HG03175 (cell line): ENCODE measurements around the gene HEXA.

Experiments
- ATAC-seq: cut with Tn5 transposase; IDR thresholded peaks from one replicate; pipeline ENCODE4 v1.9.1; 2021; ENCODE audit warnings: mild to moderate bottlenecking, moderate library complexity; ENCODE audit not compliant: unreplicated experiment

Gene HEXA

DNA sequence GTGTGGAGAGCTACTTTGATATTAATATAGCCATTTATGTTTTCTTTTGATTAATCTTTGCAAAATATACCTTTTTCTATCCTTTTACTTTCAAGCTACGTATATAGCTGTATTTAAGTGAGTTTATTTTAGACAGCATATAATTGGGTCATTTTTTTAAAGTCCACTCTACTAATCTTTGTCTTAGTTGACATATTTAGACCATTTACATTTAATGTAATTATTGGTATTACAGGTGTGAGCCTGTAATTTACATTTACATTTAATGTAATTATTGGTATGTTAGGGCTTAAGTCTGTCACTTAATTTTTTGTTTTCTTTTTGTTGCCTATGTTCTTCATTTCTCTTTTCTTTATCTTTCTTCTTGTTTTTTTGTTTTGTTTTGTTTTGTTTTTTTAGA lies 52.1 kb downstream of the HEXA start:
- no peak for ATAC-seq

DNA sequence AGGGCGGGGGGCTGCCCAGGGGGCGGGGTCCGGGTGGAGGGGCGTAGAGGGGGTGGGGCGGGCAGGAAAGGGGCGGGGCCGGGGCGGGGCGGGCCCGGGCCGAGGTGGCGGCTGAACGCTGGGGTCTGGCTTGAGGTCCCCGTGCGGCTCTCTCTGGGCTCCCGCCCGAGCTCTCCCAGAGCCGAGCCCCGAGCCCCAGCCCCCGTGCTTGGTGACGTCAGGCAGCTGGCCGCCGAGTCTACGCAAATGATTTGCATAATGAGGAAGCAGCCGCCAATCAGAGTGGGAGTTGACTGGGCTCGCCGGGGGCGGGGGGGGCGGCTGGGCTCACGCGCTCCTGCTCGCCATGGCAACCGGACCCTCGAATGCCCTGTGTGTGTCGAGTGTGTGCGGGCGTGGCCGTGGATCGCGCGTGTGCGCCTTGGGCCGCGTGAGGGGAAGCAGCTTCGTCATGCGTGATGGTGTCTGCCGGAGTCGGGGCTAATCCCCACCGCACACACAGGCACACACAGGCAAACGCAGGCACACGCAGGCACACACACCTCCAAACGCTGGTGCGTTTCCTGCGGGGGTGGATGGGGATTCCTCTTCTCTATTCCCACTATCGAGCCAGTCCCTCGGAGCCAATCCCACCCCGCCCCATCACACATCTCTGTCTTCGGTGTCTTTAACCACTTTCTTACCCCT lies 55.7 kb downstream of the HEXA start, which contains the start of gene CELF6:
Gene CELF6 (minus strand): TSS at position 173 of the 687 bp plus-strand sequence. CDS start 283 bp downstream, outside the sequence.
- ATAC-seq: peak; percentile 75

DNA sequence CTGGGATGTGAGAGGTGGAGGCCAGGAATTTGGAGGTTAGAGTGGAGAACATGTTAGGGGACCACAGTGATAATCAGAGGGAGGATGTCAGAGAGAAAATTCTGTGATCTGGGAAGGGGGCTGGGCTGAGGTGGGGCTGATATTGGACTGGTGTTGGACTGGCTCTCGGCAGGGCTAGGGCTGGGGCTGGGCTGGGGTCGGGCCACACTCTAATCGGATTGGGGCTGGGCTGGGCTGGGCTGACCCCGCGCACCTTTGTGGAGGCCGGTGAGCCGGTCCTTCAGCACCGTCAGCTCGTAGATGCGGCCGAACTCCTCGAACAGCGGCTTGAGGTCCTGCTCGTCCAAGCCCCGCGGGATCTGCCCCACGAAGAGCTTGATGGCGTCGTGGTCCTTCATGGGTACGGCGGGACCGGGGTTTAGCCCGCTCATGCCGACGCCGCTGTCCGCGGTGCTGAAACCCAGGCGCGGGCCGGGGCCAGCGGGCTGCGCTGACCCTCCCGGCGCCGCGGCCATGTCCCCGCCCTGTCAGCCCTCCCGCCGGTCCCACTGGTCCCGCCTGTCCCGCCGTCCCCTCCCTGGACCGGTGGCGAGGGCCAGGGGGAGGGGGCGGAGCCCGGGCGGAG lies 56.3 kb downstream of the HEXA start:
- ATAC-seq: peak; percentile 13

DNA sequence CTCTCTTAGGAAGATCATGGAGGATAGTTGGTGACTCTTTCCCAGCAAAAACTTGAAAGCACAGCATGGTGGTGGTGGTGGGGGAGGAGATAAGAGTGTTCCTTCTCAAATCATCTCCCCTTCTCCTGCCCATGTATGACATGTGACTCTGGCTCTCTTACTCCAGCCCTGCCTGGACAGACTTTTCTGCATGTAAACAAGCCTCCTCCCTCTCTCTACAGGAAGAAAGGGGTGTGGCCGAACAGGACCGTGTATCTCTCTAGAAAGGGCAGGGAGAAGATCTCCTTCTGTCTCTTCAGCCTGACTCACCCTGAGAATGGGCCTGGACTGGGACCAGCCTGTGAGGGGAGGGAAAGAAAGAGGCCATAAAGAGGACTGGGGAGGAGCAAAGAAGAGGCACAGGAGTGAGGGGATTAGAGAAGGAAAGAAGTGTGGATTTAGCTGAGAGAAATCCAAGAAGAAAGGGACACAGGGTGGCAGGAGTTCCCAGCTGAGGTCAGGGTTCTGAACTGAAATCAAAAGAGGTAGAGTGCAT lies 57.3 kb downstream of the HEXA start:
- no peak for ATAC-seq

DNA sequence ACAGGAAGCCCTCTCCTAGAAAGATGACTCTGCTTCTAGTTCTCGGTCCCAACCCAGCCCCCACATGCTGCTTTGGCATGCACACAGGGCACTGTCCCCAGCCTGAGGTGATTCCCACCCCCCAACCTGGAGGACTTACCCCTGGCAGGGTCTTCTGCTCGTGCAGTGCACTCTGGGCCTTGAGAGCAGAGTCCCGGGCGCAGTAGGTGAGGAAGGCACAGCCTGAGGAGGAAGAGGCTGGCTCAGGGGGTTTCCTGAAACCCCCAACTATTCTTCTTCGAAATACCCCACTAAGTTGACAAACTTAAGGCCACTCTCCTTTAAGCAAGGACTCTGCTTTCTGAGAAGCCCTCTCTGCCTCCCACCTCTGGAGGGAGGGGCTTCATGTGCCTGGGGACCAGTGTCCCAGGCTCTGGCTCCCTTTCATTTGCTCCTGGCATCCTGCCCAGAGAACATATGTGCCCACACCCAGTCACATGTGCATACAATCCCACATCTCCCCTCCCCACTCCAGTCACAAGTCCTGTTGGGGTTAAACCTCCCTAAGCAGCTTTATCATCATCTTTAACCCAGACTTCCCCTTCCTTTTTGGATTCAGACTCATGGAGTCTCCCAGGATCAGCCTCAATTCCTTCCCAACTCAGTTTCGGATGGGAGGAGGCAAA lies 60.0 kb downstream of the HEXA start:
- ATAC-seq: no peak

DNA sequence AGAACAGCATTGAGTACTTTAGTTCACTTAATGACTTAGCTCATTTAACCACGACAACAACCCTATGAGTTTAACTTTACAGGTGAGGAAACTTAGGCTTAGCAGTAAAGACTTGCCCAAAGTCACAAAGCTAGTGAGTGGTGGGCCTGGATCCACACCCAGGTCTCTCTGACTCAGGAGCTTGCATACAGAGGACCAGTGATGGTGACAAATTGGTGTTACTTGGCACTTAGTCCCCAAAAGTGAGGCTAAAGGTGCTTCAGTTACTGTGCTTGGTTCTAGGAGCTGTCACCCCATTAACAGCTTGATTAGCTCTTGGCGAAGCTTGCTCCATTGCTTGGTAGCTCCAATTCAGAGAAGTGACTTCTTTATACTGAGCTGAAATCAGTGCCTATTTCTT lies 61.9 kb downstream of the HEXA start:
- no peak for ATAC-seq

DNA sequence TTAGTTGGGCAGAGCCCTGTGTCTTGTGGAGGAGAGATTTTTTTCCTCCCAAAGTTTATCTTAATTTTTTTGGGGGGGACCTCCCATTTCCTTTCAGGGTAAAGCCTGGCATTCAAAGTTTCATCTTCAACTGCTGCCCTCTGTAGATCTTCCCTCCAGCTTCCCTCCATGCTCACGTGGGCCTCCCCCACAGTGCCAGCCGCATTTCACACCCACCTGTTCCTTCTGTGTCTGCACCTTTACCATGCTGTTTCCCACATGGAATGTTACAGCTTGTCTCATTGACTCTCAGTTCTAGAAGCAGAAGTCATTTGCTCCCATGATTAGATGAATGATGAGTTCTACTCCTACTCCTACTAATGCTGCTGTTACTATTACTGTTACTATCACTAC lies 62.4 kb downstream of the HEXA start:
- ATAC-seq: no peak

DNA sequence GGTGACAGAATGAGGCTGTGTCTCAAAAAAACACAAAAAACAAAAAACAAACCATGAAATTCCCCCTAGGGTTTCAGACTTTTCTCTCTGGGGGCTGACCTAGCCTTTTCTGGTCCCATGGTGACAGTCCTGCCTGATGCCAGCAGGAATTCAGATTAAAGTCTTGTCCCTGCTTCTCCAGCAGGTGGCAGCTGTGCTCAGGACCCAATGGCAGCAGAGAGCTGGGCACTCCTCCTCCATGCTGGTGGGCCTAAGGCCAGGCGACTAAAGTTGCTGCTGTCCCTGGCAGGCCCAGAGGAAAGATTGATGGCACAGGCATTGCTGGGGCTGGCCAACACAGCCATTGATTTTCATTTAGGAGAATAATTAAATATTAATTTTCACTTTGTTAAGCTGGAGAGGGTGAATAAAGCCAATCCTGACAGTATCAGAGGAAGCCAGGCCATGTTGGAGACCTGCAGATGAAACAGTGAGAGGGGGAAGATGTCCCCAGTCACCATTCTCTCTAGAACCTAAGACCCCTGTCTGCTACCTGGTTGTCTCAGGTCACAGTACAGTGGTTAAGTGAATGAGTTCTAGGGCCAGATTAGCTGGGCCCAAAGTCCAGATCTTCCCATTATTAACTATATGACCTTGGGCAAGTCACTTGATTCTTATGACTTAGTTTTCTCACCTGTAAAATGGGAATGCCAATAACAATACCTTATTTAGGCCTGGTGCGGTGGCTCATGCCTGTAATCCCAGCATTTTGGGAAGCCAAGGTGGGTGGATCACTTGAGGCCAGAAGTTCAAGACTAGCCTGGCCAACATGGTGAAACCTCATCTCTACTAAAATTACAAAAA lies 63.0 kb downstream of the HEXA start:
- peak; percentile 79 for ATAC-seq

DNA sequence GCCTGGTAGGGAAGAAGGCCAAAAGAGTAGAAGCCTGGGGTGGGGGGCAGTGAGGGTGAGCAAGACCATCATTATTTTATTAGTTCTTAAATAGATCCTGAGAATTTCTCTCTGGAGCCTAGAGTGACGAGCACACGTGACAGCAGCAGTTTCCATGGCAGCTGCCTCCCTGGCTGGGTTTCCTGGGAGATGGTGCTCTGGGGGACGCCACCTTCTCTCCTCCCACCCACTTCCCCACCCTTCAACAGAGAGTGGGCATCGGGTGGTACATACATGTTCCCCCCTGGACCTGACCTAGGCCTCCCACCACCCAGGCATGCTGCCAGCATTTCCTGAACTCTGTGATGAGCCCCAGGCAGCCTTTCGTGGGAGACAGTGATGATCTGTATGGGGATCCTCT lies 68.8 kb downstream of the HEXA start:
- ATAC-seq: no peak

DNA sequence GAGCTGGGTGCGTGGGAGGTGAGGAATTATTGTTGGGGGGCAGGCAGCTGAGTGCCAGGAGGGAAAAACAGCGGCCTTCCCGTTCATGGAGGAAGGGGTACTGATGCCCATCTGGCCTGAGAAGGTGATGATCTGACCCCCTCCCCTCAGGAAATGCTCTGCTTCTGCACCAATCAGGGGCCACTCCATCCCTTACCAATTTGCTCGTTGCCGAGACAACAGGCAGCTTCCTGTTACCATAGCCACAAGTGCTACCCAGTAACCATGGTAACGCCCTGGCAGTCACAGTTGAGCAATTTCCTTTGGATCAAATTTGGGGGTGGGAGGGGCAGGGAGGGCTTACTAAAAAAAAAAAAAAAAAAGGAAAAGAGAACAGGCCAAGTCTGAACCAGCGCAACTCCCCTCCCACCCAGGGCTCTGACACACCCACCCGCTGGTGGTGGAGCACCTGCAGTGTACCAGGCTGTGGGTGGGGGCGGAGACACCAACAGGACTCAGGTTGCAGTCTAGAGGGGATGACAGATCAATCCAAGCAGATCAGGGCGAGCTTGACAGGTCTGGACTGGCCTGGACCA lies 69.5 kb downstream of the HEXA start:
- no peak for ATAC-seq

DNA sequence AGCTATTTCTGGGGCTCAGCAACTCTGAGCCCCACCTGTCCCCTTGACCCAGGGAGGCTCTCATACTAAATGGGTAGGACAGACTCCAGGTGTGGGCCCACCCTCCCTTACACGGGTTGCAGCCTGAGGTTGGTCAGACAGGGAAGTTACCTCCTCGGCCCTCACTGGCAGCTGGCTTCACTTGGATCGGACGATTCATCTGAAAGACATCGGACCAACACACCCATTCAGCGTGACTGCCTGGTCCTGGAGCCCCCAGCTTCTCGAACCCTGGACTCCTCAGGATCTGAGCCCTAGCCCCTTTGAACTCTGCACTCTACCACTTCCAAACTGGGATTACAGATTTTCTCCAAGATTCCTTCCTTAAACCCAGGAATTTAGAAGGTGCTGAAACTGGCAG lies 71.2 kb downstream of the HEXA start:
- ATAC-seq: no peak

DNA sequence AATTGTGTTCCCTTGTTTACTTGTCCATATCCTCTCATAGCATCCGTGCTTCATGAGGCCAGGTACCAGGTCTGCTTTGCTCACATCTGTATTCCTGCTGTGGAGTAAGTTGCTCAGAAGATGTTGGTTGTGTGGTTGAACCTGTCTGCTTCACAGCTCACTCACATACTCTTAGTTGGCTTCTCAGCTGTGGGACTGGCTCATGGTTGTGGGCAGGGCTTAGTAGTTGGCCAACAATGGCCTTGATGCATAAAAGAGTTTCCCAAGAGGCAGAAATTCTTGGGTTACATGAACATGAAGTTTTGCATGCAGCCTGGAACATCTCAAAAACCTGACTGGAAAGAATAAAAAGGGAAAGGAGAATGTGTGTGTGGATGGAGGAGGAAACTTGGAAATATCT lies 72.9 kb downstream of the HEXA start:
- no peak for ATAC-seq
